NK-92 (cell line): Measurements from ENCODE around the gene PIK3CG.
"Not testable (repeated sequence)": the region's sequence is repeated elsewhere in the genome, so short reads cannot be mapped to it uniquely, and the experiment has no call there.

ENCODE experiments used
- DNase-seq: peaks from one replicate; lab custom pipeline; 2025; ENCODE audit not compliant: unreplicated experiment; lab: John Stamatoyannopoulos, UW

PIK3CG gene

DNA sequence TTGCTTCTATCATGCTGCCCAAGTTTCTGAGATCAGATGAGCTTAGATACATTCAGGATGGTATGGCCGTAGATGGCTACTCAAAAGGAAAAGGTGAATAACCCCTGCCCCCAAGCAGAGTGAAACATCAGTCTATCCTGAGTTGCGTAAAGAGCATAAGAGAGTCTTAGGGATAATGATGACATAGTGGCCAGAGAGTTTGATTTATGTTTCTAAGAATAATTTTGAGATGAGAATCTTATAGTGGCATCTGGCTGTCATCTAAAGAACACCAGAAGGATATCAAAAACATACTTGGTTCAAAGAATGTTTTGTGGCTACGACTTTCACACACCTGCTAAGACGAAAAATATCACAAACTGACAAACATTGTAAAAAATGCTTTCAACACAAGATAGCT lies 20.6 kb downstream of the PIK3CG start:
- DNase-seq, result no peak

- DNase-seq, result no peak
Measured at GRCh38 chr7:106887421-106887820, 22.3 kb downstream of the PIK3CG start.

GRCh38 chr7:106888204-106888603 lies 23.1 kb downstream of the PIK3CG start:
- no peak for DNase-seq

DNA sequence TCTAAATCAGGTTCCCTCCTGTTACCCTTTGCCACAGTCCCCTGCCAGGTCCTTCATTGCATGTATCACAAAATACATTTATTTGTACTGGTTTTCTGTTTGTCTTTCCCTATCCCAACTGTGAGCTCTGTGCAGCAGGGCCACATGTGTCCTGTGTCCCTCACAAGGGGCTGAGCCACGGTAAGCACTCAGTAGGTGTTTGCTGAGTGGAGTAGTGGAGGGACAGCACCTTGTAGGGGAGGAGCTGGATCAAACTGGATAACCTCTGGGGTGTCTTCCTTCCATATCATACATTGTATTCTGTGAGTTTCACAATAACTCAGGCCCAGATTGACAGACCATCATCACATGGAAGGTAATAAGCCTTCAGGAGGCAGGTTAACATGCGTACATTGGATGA lies 25.9 kb downstream of the PIK3CG start:
- no peak for DNase-seq

DNA sequence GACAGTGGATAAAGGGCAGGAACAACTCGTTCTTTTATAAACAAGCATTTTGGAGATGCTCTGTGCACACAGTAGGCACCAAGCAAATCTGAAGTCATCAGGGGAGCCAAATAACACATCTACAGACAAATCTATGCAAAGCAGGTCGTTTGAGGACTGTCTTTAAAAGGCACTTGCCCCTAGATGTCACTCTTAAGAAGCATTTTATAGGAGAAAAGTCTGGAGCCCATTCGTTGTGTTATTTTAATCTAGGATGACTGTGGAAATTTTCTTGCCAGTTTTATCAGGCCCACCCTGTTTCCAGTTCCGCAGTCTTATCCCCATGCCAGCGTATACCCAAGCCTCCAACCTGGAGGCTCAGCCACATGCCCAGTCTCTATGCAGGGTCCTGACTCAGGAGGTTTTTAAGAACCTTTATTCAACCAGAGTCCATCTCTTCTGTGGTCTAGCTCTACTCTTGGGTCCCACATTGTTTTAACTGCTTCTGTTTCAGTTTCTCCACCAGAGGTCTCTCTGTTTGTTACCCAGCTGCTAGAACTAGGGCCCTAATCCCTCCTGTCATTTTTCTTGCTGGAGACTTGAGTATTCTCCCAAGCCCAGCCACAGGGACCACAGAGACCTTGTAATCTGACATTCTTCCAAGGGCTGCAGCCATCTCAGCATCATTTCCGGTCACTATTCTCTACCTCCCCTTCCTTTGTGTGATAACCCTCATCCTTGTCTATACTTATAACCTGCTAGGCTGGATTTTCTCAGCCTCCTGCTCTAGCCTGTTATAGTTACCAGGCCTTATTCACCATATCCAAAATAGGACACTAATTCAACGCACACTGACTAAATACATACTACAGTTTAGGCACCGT lies 26.7 kb downstream of the PIK3CG start:
- DNase-seq, result no peak

GRCh38 chr7:106893591-106893990 lies 28.5 kb downstream of the PIK3CG start:
- DNase-seq, result no peak

DNA sequence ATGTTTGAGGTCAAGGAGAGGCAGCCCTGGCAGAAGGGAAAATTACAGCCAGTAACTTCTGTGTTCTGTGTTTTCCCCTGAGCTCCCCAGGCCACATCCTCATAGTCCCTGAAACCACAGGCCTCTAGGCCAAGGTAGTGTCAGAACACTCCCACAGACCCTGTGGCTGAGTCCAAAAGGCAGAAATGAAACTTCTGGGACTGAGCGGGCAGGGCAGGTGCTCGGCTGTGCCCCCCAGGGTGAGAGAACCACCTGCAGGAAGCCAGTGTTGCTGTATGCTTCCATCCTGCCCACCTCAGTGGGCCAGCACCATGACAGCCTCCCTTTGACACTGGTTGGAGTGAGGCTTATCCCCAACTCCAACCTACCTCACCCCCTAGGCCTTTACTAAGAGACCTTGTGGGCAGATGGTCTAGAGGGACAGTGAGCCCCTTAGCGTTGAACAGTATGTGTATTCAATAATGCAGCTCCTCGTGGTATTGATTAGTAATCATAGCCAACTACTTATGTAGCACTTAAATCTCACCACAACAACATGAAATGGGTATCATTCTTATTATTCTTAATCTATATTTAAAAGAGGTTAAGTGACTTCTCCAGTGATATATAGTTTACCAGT lies 30.3 kb downstream of the PIK3CG start:
- DNase-seq, result no peak

GRCh38 chr7:106896231-106896630 lies 31.1 kb downstream of the PIK3CG start:
- no peak for DNase-seq

DNA sequence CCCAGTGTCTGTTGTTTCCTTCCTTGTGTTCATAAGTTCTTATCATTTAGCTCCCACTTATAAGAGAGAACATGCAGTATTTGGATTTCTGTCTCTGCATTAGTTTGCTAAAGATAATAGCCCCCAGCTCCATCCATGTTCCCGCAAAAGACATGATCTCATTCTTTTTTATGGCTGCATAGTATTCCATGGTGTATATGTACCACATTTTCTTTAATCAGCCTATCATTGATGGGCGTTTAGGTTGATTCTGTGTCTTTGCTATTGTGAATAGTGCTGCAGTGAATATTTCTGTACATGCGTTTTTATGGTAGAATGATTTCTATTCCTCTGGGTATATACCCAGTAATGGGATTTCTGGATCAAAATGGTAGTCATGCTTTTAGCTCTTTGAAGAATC lies 32.5 kb downstream of the PIK3CG start:
- not testable (repeated sequence) for DNase-seq

GRCh38 chr7:106898967-106899366 lies 33.9 kb downstream of the PIK3CG start:
- not testable (repeated sequence) for DNase-seq

GRCh38 chr7:106901828-106902441 lies 36.9 kb downstream of the PIK3CG start:
- DNase-seq, result no peak

- no peak for DNase-seq
Measured at GRCh38 chr7:106905734-106906133, 40.7 kb downstream of the PIK3CG start.

DNA sequence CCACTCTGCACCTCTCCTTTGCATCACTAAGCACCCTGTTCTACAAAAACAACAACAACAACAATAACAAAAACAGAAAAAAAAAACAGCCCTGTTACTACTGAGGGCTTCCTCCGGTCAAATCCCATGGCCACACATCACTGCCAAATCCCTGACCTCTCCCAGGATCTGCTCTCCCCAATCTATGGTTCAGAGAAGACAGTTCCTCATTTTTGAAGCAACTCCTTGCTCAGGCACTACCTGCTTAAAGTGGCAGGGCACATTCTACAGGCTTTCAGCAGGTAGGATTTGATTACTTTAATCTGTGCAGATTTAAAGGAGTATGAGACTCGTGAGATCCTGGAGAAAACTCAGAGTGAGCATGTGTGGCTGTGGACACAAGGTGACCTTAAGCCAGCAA lies 46.9 kb downstream of the PIK3CG start:
- no peak for DNase-seq

- no peak for DNase-seq
Measured at GRCh38 chr7:106914018-106914607, 49.0 kb downstream of the PIK3CG start.

DNA sequence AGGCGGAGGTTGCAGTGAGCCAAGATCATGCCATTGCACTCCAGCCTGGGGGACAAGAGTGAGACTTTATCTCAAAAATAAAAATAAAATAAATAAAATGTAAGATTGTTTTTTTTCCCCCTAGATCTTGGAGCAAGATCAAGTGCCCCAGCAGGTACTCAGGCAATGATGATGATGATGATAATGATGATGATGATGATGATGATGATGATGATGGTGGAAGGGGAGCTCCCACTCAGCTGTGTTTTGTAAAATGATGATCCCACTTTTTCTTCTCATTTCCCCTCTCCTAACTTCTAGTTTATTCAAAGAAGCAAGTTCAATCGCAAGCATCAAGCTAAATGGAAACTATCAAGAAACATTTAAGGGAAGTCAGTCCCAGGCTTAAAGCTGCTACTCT lies 50.3 kb downstream of the PIK3CG start:
- DNase-seq, result no peak

DNA sequence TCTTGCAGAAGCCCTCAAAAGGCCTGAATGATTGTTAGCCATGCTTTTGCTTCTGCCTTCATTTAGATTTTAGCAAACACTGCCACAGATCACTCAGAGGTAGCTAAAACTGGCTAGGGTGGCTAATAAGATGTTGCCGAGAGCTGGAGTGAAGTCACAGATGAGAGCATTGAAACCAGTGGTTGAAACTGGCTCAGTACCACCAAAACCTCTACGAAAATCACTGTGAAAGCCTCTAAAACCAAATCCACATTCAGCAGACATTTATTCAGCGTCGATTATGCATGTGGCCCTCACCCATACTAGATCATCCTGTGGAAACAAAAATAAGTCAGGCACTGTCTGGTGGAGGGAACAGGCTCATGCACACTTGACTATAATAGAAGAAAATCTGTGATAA lies 50.8 kb downstream of the PIK3CG start:
- DNase-seq, result no peak

DNA sequence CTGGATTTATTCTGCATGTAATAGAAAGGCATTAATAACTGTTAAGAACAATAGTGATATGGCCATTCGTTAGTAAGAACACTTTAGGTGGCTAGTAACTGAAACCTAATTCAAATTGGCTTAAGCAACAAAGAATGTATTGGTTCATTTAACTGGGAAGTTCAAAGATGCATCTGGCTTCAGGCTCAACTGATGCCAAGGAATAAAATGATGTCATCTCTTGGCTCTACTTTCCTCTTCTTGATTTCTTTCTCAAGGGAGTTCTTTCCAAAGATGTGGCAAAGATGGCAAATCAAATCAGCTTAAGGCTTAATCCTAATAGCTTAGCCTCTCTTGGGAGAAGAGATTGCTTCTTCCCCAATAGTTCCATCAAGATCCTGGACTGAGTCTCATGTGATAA lies 51.6 kb downstream of the PIK3CG start:
- DNase-seq, result no peak

- no peak for DNase-seq
Measured at GRCh38 chr7:106918991-106919390, 53.9 kb downstream of the PIK3CG start.

DNA sequence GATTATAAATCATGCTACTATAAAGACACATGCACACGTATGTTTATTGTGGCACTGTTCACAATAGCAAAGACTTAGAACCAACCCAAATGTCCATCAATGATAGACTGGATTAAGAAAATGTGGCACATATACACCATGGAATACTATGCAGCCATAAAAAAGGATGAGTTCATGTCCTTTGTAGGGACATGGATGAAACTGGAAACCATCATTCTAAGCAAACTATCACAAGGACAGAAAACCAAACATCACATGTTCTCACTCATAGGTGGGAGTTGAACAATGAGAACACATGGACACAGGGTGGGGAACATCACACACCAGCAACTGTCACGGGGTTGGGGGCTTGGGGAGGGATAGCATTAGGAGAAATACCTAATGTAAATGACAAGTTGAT lies 59.4 kb downstream of the PIK3CG start:
- not testable (repeated sequence) for DNase-seq

DNA sequence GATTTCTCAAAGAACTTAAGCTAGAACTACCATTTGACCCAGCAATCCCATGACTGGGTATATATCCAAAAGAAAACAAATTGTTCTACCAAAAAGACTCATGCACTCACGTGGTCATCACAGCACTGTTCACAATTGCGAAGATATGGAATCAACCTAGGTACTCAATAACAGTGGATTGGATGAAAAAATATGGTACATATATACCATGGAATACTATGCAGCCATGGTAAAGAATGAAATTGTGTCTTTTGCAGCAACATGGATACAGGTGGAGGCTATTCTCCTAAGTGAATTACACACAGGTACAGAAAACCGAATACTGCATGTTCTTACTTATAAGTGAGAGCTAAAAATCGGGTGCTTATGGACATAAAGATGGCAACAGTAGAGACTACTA lies 61.8 kb downstream of the PIK3CG start:
- DNase-seq, result no peak

DNA sequence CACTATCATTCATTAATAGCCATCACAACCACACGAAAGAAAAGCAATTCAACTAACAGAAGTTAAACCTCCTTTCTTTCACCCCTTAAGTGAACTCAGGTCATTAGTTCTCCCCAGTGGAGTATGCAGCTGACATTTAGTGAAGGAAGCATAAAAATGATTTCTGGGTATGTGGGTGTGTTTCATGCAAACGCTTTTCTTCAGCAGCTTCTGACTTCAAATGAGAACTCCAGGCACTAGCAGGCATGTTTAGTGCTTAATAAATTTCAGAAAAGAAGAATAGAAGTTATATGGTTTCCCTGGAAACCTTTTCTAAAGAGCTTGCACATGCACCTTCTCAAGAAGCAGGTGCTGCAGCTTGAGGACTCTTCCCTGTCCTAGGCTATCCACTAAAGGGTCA lies 62.5 kb downstream of the PIK3CG start:
- no peak for DNase-seq

DNA sequence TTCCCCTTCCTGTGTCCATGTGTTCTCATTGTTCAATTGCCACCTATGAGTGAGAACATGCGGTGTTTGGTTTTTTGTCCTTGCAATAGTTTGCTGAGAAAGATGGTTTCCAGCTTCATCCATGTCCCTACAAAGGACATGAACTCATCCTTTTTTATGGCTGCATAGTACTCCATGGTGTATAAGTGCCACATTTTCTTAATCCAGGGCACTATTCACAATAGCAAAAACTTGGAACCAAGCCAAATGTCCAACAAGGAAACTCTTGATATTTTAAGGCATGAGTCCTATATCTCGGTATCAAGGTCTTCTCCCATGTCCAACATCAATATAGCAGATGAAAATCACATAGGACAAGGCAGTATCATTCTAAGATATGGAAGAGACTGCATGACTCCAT lies 64.5 kb downstream of the PIK3CG start:
- DNase-seq, result not testable (repeated sequence)
